IPS-18c (cell line): ENCODE data around the gene ROBO4.

Experiments
- H3K4me3 ChIP-seq: 2 replicates; pipeline ENCODE4 v1.7.0; 2013; ENCODE audit warnings: low read depth, mild to moderate bottlenecking, low read length, moderate library complexity; ENCODE audit not compliant: insufficient read depth
- H3K9me3 ChIP-seq: one replicate; pipeline ENCODE4 v1.6.1; 2013; ENCODE audit warnings: mild to moderate bottlenecking, low read length, moderate library complexity; ENCODE audit not compliant: control insufficient read depth, insufficient read depth

The ROBO4 gene

GRCh38 chr11:124894606-124895430 lies 2.8 kb downstream of the ROBO4 start:
- H3K4me3 ChIP-seq, result no peak overlapping the region
- no peaks in the 10 kb centered on the region for H3K9me3 ChIP-seq

- no peak overlapping the region for H3K4me3 ChIP-seq
- H3K9me3 ChIP-seq, result no peaks in the 10 kb centered on the region
These were observed 3.8 kb downstream of the ROBO4 start for GRCh38 chr11:124893781-124894401.

GRCh38 chr11:124892750-124893454 lies 4.8 kb downstream of the ROBO4 start:
- Histone ChIP-seq H3K4me3 (no peak overlapping the region), H3K9me3 (no peaks in the 10 kb centered on the region)

- no peaks in the 10 kb centered on the region for H3K9me3 ChIP-seq
These were observed 5.5 kb downstream of the ROBO4 start for GRCh38 chr11:124892146-124892545.

GRCh38 chr11:124891373-124891861 lies 6.2 kb downstream of the ROBO4 start:
- Histone ChIP-seq H3K9me3 (no peaks in the 10 kb centered on the region), H3K4me3 (no peak overlapping the region)

More at GRCh38 chr11:124892146-124892545, 5.5 kb downstream of the ROBO4 start:
- H3K4me3 ChIP-seq, result no peak overlapping the region

- no peak overlapping the region for H3K4me3 ChIP-seq
These were observed 6.8 kb downstream of the ROBO4 start for GRCh38 chr11:124890683-124891372.

GRCh38 chr11:124890151-124890550 lies 7.5 kb downstream of the ROBO4 start:
- no peaks in the 10 kb centered on the region for H3K9me3 ChIP-seq
- H3K4me3 ChIP-seq, result no peak overlapping the region

More at GRCh38 chr11:124890683-124891372, 6.8 kb downstream of the ROBO4 start:
- no peaks in the 10 kb centered on the region for H3K9me3 ChIP-seq

GRCh38 chr11:124889191-124890091 lies 8.2 kb downstream of the ROBO4 start:
- no peaks in the 10 kb centered on the region for H3K9me3 ChIP-seq
- H3K4me3 ChIP-seq, result no peak overlapping the region

GRCh38 chr11:124887667-124888013 lies 10.0 kb downstream of the ROBO4 start:
- Histone ChIP-seq H3K9me3 (no peaks in the 10 kb centered on the region), H3K4me3 (no peak overlapping the region)

GRCh38 chr11:124886978-124887666 lies 10.5 kb downstream of the ROBO4 start:
- Histone ChIP-seq H3K9me3 (no peaks in the 10 kb centered on the region), H3K4me3 (no peak overlapping the region)

- no peaks in the 10 kb centered on the region for H3K9me3 ChIP-seq
- H3K4me3 ChIP-seq, result no peak overlapping the region
These were observed 11.2 kb downstream of the ROBO4 start for GRCh38 chr11:124886476-124886875.

GRCh38 chr11:124884869-124885479 lies 12.7 kb downstream of the ROBO4 start:
- H3K9me3 ChIP-seq, result no peaks in the 10 kb centered on the region
- no peak overlapping the region for H3K4me3 ChIP-seq

- H3K4me3 ChIP-seq, result no peak overlapping the region
- H3K9me3 ChIP-seq, result no peaks in the 10 kb centered on the region
These were observed 13.3 kb downstream of the ROBO4 start for GRCh38 chr11:124884340-124884739.

GRCh38 chr11:124882339-124883071 lies 15.2 kb downstream of the ROBO4 start:
- H3K9me3 ChIP-seq, result no peaks in the 10 kb centered on the region
- no peak overlapping the region for H3K4me3 ChIP-seq

GRCh38 chr11:124880958-124881357 lies 16.7 kb downstream of the ROBO4 start:
- Histone ChIP-seq H3K9me3 (no peaks in the 10 kb centered on the region), H3K4me3 (no peak overlapping the region)
